Measurements from ENCODE around the gene LRRC57.
A peak's percentile ranks its signal among the peaks of the same experiment; 100 is the strongest.

The LRRC57 gene

GRCh38 chr15:42494998-42495360, 53.6 kb downstream of the LRRC57 start:
- Histone ChIP-seq H3K36me3 (replicated peaks; ENCODE audit: insufficient read depth, low read length) (no peaks in the 10 kb centered on the region), H3K4me2 (ENCODE audit: low read depth, low read length) (peak overlapping the region; percentile 91), H3K9me3 (replicated peaks; ENCODE audit: insufficient read depth, low read length) (no peaks in the 10 kb centered on the region), H3F3A (ENCODE audit: insufficient read depth, low read length) (no peaks in the 10 kb centered on the region), H2AFZ (ENCODE audit: low read length) (peak overlapping the region; percentile 71), H3K79me2 (ENCODE audit: low read length) (peaks cover 27% of the 10 kb centered on the region), H3K9ac (ENCODE audit: low read length) (peak overlapping the region; percentile 16; the same call in 1 of the 2 replicates), H3K4me1 (ENCODE audit: low read length) (peaks cover 14% of the 10 kb centered on the region), H3K27me3 (replicated peaks; ENCODE audit: insufficient read depth, low read length) (no peaks in the 10 kb centered on the region), H3K9me2 (replicated peaks; ENCODE audit: insufficient read depth, low read length) (no peaks in the 10 kb centered on the region), H3K4me3 (ENCODE audit: low read length) (peak overlapping the region; percentile 83), H4K20me1 (ENCODE audit: insufficient read depth, low read length) (no peaks in the 10 kb centered on the region), H3K27ac (ENCODE audit: low read length) (no peak overlapping the region)
- DNase-seq: peak; percentile 25
- TF ChIP-seq, protein P1, sequence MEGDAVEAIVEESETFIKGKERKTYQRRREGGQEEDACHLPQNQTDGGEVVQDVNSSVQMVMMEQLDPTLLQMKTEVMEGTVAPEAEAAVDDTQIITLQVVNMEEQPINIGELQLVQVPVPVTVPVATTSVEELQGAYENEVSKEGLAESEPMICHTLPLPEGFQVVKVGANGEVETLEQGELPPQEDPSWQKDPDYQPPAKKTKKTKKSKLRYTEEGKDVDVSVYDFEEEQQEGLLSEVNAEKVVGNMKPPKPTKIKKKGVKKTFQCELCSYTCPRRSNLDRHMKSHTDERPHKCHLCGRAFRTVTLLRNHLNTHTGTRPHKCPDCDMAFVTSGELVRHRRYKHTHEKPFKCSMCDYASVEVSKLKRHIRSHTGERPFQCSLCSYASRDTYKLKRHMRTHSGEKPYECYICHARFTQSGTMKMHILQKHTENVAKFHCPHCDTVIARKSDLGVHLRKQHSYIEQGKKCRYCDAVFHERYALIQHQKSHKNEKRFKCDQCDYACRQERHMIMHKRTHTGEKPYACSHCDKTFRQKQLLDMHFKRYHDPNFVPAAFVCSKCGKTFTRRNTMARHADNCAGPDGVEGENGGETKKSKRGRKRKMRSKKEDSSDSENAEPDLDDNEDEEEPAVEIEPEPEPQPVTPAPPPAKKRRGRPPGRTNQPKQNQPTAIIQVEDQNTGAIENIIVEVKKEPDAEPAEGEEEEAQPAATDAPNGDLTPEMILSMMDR (IDR thresholded peaks at IDR 0.05; ENCODE audit: low read length): no peak
- TF ChIP-seq EZH2phosphoT487 (IDR thresholded peaks at IDR 0.05; ENCODE audit: low read length): no peak
- no peak for TF ChIP-seq EZH2 (optimal IDR thresholded peaks at IDR 0.05; ENCODE audit: low read depth, low read length)

DNA sequence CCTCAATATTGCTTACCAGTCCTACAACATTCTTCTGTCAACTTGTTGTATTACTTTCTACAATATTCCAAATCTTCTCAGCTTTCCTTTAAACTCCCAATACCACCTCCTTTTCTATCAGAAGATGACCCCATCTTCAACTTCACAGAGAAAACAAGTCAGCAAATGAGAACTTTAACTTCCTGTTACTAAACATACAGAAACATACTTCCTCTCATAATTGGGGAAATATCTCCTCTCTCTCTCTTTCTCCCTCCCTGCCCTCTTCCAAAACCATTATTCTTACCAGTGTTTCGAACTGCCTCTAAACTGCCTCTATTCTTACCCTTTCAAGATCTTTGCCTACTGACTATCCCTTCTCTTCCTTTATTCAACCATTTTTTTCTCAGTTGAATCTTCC, 54.9 kb downstream of the LRRC57 start:
- no peak for TF ChIP-seq EZH2phosphoT487 (IDR thresholded peaks at IDR 0.05; ENCODE audit: low read length)
- TF ChIP-seq, protein P1 (IDR thresholded peaks at IDR 0.05; ENCODE audit: low read length): no peak
- no peaks in the 10 kb centered on the region for H3F3A ChIP-seq (ENCODE audit: insufficient read depth, low read length)
- no peak for DNase-seq
- no peak overlapping the region for H3K27ac ChIP-seq (ENCODE audit: low read length)
- no peak overlapping the region for H3K4me2 ChIP-seq (ENCODE audit: low read depth, low read length)
- no peaks in the 10 kb centered on the region for H3K27me3 ChIP-seq (replicated peaks; ENCODE audit: insufficient read depth, low read length)
- H3K4me1 ChIP-seq (ENCODE audit: low read length): peaks cover 14% of the 10 kb centered on the region
- H3K4me3 ChIP-seq (ENCODE audit: low read length): no peak overlapping the region
- no peak overlapping the region for H3K9ac ChIP-seq (ENCODE audit: low read length)
- H4K20me1 ChIP-seq (ENCODE audit: insufficient read depth, low read length): no peaks in the 10 kb centered on the region
- H3K9me2 ChIP-seq (replicated peaks; ENCODE audit: insufficient read depth, low read length): no peaks in the 10 kb centered on the region
- H3K36me3 ChIP-seq (replicated peaks; ENCODE audit: insufficient read depth, low read length): no peaks in the 10 kb centered on the region
- H3K9me3 ChIP-seq (replicated peaks; ENCODE audit: insufficient read depth, low read length): no peaks in the 10 kb centered on the region
- H3K79me2 ChIP-seq (ENCODE audit: low read length): peaks cover 34% of the 10 kb centered on the region
- H2AFZ ChIP-seq (ENCODE audit: low read length): 0 out of 2 replicates have a peak overlapping the region, but pooled peaks have one; percentile 8

DNA sequence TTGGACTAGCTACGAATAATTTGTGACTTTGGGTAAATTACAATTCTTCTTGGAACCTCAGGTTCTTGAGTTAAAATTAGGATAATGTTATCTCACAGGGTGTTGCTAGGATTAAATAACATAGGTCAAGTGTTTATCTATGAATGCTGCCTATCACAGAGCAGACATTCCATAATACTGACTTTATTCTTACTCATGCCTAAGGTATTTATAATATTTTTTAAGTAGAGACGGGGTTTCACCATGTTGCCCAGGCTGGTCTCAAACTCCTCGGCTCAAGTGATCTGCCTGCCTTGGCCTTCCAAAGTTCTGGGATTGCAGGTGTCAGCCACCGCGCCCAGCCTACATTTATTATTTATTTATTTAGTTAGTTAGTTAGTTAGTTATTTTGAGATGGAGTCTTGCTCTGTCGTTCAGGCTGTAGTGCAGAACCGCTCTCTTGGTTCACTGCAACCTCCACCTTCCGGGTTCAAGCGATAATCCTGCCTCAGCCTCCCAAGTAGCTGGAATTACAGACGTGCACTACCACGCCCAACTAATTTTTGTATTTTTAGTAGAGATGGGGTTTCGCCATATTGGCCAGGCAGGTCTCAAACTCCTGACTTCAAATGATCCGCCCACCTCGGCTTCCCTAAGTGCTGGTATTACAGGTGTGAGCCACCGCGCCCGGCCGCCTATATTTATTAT, 56.9 kb downstream of the LRRC57 start:
- Histone ChIP-seq H3K4me2 (ENCODE audit: low read depth, low read length) (peak overlapping the region; percentile 79), H3K27ac (ENCODE audit: low read length) (peak overlapping the region; percentile 57; the same call in 1 of the 2 replicates), H3K9ac (ENCODE audit: low read length) (peak overlapping the region; percentile 79), H3K9me2 (replicated peaks; ENCODE audit: insufficient read depth, low read length) (no peaks in the 10 kb centered on the region), H3K4me1 (ENCODE audit: low read length) (peaks cover 13% of the 10 kb centered on the region), H3K36me3 (replicated peaks; ENCODE audit: insufficient read depth, low read length) (no peaks in the 10 kb centered on the region), H3K27me3 (replicated peaks; ENCODE audit: insufficient read depth, low read length) (no peaks in the 10 kb centered on the region), H3K79me2 (ENCODE audit: low read length) (peaks cover 49% of the 10 kb centered on the region), H4K20me1 (ENCODE audit: insufficient read depth, low read length) (no peaks in the 10 kb centered on the region), H3K4me3 (ENCODE audit: low read length) (peak overlapping the region; percentile 80), H2AFZ (ENCODE audit: low read length) (peak overlapping the region; percentile 84), H3F3A (ENCODE audit: insufficient read depth, low read length) (no peaks in the 10 kb centered on the region), H3K9me3 (replicated peaks; ENCODE audit: insufficient read depth, low read length) (no peaks in the 10 kb centered on the region)
- TF ChIP-seq EZH2phosphoT487 (IDR thresholded peaks at IDR 0.05; ENCODE audit: low read length) (no peak), EZH2 (optimal IDR thresholded peaks at IDR 0.05; ENCODE audit: low read depth, low read length) (no peak)
- TF ChIP-seq, protein P1 (IDR thresholded peaks at IDR 0.05; ENCODE audit: low read length): no peak
- no peak for DNase-seq

Data from MM.1S (cell line).